ENCODE data around the gene CASKIN2. TPM values are rescaled to one million over a fixed set of nuclear protein-coding genes. Genes with fewer than 3 reads are reported as not detected.

CASKIN2 gene
- total RNA-seq, 1 experiment from 2014 or later: 40.0 TPM

GRCh38 chr17:75535119-75535537 lies 19.8 kb upstream of the CASKIN2 start:
- DNase-seq (ENCODE audit: low read depth, low spot score): no peak

GRCh38 chr17:75531721-75532072 lies 16.4 kb upstream of the CASKIN2 start:
- H3K4me3 ChIP-seq (ENCODE audit: low read depth in 2 of 2, low read length in 2 of 2): no peak overlapping the region
- POLR2A ChIA-PET: interaction anchor here (0.6 to 0.7 kb wide), 2 partner anchors 9 to 105 kb away, joined by 8 to 10 read pairs; no protein-coding TSS in a partner anchor
- H3K27ac ChIP-seq (ENCODE audit: low read length): no peak overlapping the region
- H3K4me1 ChIP-seq (ENCODE audit: control insufficient read depth, insufficient read depth, low read length): peaks cover 4% of the 10 kb centered on the region
- CTCF ChIA-PET: no interaction called here
- intact Hi-C loops (cut with micrococcal nuclease; ENCODE audit: unreplicated experiment) (no loop called here), in situ Hi-C loops (cut with HindIII; ENCODE audit: low pct_unique_long_range_greater_than_20kb, low sequenced_read_pairs) (no loop called here)
- DNase-seq (ENCODE audit: low read depth, low spot score) (no peak), ATAC-seq (no peak)
- no peaks in the 10 kb centered on the region for H3K36me3 ChIP-seq (ENCODE audit: control insufficient read depth, insufficient read depth, low read length)
- TF ChIP-seq CTCF (IDR thresholded peaks at IDR 0.05) (no peak), POLR2AphosphoS5 (IDR thresholded peaks at IDR 0.05; ENCODE audit: low read depth, low read length) (no peak), TCF7L2 (IDR thresholded peaks at IDR 0.05; ENCODE audit: low read depth, low read length) (no peak)
- no TSS peak for BruUV-seq (replicated peaks)
- H3K9me3 ChIP-seq (ENCODE audit: control insufficient read depth, insufficient read depth, low read depth, low read length): no peaks in the 10 kb centered on the region
- H3K27me3 ChIP-seq (ENCODE audit: control insufficient read depth, insufficient read depth, low read length): no peaks in the 10 kb centered on the region

More at GRCh38 chr17:75535119-75535537, 19.8 kb upstream of the CASKIN2 start:
- no peaks in the 10 kb centered on the region for H3K36me3 ChIP-seq (ENCODE audit: control insufficient read depth, insufficient read depth, low read length)
- H3K4me3 ChIP-seq (ENCODE audit: low read depth in 2 of 2, low read length in 2 of 2): no peak overlapping the region
- no peak overlapping the region for H3K27ac ChIP-seq (ENCODE audit: low read length)
- intact Hi-C loops (cut with micrococcal nuclease; ENCODE audit: unreplicated experiment) (no loop called here), in situ Hi-C loops (cut with HindIII; ENCODE audit: low pct_unique_long_range_greater_than_20kb, low sequenced_read_pairs) (no loop called here)
- H3K9me3 ChIP-seq (ENCODE audit: control insufficient read depth, insufficient read depth, low read depth, low read length): no peaks in the 10 kb centered on the region
- ChIA-PET CTCF (interaction anchor here (1.6 kb wide), 1 partner anchor 66 kb away, joined by 4 read pairs; no protein-coding TSS in a partner anchor), POLR2A (interaction anchor here (0.8 kb wide), 1 partner anchor 13 kb away, joined by 6 read pairs; no protein-coding TSS in a partner anchor)
- TF ChIP-seq, protein P1, sequence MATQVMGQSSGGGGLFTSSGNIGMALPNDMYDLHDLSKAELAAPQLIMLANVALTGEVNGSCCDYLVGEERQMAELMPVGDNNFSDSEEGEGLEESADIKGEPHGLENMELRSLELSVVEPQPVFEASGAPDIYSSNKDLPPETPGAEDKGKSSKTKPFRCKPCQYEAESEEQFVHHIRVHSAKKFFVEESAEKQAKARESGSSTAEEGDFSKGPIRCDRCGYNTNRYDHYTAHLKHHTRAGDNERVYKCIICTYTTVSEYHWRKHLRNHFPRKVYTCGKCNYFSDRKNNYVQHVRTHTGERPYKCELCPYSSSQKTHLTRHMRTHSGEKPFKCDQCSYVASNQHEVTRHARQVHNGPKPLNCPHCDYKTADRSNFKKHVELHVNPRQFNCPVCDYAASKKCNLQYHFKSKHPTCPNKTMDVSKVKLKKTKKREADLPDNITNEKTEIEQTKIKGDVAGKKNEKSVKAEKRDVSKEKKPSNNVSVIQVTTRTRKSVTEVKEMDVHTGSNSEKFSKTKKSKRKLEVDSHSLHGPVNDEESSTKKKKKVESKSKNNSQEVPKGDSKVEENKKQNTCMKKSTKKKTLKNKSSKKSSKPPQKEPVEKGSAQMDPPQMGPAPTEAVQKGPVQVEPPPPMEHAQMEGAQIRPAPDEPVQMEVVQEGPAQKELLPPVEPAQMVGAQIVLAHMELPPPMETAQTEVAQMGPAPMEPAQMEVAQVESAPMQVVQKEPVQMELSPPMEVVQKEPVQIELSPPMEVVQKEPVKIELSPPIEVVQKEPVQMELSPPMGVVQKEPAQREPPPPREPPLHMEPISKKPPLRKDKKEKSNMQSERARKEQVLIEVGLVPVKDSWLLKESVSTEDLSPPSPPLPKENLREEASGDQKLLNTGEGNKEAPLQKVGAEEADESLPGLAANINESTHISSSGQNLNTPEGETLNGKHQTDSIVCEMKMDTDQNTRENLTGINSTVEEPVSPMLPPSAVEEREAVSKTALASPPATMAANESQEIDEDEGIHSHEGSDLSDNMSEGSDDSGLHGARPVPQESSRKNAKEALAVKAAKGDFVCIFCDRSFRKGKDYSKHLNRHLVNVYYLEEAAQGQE (IDR thresholded peaks at IDR 0.05; ENCODE audit: insufficient read depth in 1 of 2, low read depth in 2 of 2, low read length in 1 of 2): no peak
- TF ChIP-seq SIN3A (IDR thresholded peaks at IDR 0.05; ENCODE audit: borderline replicate concordance, insufficient read depth, low read depth, low read length): no peak
- no peak for TF ChIP-seq CTCF (IDR thresholded peaks at IDR 0.05)
- no peak for TF ChIP-seq TCF7L2 (IDR thresholded peaks at IDR 0.05; ENCODE audit: low read depth, low read length)
- no peak for TF ChIP-seq POLR2AphosphoS5 (IDR thresholded peaks at IDR 0.05; ENCODE audit: low read depth, low read length)
- ATAC-seq: no peak
- peaks cover 7% of the 10 kb centered on the region; the same call in 1 of the 2 replicates for H3K4me1 ChIP-seq (ENCODE audit: control insufficient read depth, insufficient read depth, low read length)
- no peaks in the 10 kb centered on the region for H3K27me3 ChIP-seq (ENCODE audit: control insufficient read depth, insufficient read depth, low read length)
- no TSS peak for BruUV-seq (replicated peaks)

All from Panc1 (cell line).